Effector CD8-positive, alpha-beta T cell (primary cell): ENCODE data around the gene CITED1.

Experiments
- DNase-seq: peaks from one replicate; lab custom pipeline; 2025; lab: John Stamatoyannopoulos, UW

Gene CITED1

DNA sequence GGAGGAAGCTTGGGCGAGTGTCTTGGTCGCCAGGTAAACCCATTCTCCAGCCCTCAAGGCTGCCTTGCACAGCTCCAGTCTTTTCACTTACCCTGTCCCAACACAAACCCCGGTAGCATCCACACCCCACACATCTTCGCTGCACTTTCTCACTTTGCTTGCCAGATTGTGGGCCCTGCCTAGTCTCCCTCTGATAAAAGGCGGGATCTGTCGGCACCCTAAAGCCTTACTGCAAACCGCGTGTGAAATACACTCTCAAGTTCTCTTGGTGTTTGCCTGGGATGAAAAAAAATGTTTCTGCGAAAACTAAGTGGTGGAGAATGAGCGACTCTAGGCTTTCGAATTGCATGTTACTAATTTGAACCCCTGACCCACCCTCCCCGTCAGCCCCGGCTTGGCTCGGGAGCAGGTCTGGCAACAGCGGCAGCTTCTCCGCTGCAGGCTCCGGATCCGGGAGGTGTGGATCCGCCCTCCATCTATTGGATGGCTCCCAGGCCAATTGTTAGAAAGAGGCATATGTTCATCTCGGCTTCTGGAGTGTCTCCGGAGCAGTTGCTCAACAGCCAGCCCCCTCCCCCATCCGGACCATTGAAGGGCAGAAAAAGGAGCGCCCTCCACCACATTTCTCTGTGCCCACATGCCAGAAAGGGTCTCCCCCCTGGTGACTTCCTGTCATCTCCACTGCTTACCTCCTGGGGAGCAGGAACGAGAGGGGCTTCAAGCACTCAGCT is 3.0 kb upstream of the CITED1 start:
- DNase-seq: no peak

DNA sequence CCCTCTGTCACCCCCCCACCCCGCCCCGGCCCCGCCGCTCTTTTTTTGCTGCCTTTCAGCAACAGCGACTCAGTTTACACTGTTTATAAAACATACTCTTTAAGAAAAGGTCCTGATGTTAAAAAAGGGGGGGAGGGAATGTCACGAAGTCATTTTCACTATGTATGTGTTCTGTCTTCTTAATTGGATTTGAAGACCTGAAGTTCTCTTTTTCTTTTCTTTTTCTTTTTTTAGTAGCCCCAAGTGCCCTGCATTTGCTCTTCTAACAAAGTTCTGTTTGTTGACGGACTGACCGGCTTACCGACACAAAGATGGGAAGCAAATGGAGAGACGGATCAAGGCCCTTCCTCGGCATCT is 2.5 kb upstream of the CITED1 start:
- DNase-seq: no peak

DNA sequence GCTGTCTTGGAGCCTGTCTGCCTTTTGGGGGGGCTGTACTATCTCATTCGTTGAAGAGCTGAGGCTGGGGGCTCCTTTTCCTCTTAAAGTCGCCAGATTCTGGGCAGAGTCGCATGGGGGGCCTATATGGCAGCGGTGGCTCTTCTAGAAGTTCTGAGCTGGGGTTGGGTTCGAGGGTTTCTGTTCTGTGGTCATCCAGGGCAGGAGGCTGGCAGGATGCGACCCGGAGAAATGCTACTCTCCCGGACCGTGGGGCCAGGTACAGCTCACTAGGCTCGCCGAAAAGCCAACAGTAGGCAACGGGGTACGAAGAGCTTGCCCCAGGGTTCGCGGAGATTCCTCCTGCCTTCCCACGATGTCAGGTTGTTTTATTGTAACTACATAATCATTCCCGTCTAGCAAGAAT is 1.9 kb upstream of the CITED1 start:
- no peak for DNase-seq

DNA sequence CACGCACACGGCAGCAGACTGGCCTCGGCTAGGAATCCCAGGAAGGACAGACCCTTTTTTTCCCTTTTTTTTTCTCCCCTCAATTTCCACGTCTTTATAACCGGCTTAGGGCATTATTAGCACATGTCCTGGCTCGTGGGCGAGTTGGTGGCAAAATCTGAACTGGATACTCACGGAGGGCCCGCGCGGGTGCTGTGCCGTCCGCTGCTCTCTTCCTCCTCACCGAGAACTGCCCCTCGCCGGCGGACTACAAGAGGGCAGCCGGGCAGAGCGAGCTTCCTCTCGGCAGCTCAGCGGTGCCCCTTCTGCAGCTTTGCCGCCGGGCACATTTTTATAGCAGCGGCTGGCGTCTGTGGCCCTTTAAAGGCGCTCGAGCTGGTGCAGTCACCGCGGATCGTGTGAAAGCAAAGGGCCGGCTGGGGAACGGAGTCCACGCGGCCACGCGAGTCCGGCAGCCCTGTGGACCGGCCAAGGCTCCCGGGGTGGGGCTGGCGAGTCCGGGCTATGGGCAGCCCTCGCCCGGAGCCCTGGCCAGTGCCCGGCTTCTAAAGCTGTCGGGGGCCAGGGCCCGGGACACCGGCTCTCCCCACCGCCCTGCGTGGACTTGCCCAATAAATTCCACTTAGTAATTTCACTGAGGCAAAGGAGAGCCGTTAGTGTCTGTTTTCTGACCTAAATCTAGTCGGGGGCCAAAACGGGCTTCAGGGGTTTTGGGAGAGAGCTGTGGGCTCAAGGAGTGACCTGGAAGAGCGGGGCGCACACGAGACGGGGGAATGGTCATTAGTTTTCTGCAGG is 1.3 kb upstream of the CITED1 start:
- peak; percentile 0 for DNase-seq

DNA sequence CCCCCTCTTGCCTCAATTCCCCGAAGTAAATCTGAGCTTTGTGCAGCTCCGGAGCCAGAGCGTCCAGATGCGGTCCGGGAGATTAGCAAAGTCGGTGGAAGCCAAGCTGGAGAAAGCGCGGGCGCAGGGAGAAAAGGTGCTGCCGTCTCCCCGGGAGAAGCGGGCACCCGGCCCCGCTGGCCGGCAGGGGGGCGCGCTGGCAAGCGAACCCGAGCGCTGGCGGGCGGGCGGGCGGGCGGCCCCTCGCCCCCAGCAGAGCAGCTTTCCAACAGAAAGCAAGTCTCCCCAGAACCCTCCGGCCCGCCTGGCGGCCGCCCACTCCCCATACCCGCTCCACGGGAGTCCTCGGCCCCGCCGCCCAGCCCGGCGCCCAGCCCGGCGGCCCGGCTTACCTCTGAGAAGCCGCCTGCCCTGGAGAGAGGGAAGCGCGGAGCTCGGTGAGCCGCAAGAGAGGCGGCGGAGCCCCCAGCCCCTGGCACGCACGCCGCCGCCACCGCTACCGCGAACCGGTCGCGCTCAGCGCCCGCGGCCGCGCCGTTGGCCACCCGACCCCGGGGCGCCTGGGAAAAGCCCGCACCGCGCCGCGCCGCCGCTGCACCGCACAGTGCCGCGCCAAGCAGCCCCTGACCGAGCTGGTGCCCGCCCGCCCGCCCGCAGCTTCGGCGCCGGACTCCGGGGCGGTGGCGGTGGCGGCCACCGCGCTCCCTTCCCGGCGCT is 529 bp upstream of the CITED1 start:
- no peak for DNase-seq

DNA sequence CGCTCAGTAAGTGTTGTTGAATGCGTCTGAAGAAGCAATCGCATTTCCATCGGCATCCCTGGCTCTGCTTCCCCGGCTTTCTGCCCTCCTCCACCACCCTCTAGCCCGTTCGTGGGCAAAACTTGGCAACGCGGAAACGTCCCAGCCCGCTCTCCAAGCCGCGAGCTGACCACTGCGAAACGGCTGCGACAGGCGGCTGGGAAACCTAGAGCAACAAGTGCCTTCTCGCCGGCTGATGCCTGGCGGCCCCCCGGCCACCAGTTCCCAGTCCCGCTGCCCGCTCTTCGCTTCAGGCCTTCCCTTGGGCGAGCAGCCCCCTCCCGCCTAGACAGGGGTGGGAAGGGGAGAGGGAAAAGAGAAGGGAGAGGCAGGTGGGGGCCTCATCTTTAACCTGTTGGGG is 837 bp downstream of the CITED1 start:
- no peak for DNase-seq

DNA sequence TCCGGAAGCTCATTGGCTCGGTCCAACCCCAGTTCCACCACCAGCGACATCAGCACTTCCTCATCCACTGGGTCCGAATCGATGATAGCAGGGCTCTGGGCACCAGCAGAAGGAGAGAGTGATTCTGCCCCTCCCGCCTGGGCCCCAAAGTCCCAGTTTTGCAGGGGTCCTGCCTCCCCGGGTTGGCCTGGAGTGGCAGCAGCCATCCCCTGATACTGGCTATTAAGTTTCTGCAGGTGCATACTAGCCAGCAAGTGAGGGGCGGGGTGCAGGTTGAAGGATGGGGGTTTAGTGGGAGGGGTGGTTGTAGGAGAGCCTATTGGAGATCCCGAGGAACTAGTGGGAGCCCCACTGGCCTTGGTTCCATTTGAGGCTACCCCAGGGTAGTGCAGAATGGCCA is 3.9 kb downstream of the CITED1 start:
- DNase-seq: no peak

DNA sequence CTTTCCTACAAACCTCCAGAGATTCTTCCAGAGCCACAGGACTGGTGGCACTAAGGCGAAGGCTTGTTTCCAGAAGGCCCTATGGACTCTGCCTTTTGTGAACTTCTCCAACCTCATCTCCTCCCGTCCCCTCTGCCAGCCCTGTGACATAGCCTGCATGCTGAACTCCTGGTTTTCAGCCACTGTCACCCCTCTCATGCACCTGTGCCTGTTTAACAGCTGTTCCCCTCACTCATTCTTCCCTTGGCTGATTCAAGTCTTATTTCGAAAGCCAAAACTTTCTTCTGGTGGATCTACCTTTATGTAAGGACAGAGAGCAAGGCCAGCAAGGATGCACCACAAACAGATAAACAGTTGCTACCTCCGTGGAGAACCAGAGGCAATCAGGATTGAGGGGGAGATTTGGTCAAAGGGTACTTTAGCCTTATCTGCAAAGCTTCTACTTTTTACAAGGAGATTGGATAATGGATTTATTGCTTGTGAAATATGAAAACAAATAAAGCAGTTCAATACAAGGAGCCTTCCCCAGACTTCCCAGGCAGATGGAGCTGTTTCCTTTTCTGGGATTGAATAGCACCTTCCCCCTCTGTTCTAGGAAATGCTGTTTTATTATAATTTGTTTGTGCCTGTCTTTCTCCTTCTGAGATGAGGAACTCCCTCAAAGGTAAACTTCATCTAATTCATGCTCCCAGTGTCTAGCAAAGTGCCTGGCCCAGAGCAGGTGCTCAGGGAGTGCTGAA is 5.7 kb downstream of the CITED1 start:
- no peak for DNase-seq

DNA sequence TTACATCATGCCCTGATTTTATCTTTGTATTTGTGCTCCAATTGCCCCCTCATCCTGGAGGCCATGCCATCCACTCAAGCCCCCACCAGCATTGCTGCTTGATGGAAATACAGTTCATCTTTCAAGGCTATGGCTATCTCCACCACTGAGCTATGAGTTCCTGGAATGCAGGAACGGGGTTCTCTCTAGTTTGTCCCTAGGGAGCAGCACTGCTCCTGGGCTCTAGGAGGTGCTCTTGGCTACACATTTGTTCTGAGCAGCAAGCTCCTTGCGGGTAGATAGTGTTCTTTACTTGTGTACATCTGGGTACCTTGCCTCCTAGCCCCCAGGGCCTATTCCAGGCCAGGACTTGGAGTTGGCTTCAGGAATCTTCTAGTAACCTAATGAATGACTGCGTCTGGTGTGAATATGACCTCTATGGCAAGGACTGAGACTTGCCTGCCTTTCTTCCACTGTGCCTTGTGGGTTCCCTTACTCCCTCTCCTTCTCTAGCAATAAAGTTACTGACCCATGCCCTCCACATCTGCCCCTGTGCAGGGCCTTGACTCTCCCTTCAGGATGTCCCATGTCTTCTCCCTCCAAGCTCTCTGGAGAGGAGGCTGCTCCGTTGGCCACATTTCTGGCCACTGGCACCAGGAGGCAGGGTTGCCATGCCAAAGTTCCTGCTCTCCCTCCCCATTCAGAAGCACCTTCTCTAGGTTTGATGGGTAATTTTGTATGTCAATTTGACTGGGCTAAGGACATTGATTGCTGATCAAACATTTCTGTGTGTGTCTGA is 7.6 kb downstream of the CITED1 start:
- DNase-seq: no peak

DNA sequence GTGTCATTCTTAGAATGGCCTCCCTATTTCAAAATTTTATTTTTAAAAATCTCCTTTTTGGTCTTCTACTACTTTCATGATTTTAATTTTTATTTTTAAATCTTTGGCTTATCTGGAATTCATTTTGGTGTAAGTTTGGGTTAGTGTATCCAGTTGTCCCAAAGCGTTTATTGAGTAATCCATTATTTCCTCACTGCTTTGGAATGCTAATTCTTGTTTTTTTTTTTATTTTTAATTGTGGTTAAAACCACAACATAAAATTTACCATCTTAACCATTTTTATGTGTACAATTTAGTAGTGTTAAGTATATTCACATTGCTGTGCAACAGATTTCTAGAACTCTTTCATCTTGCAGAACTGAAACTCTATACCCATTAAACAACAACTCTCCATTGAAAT is 8.7 kb downstream of the CITED1 start:
- DNase-seq: no peak

DNA sequence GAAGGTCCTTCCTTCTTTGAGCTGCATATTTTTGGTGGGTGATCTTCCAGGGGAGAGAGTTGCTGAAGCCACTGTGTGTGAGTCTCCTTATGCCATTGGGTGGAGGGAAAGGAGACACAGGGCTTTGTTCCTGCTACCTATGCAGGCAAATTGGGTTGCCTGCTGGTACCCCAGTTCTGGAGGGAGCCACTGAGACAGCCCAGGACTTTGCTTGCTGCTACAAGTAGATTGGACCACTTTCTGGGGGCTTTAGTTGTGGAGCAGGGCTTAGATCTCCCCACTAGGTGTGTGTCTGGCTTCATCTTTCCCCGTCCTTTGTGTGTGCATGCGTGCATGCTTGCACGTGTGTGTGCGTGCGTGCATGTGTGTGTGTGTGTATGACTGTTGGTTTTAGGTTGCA is 10.0 kb downstream of the CITED1 start:
- no peak for DNase-seq

DNA sequence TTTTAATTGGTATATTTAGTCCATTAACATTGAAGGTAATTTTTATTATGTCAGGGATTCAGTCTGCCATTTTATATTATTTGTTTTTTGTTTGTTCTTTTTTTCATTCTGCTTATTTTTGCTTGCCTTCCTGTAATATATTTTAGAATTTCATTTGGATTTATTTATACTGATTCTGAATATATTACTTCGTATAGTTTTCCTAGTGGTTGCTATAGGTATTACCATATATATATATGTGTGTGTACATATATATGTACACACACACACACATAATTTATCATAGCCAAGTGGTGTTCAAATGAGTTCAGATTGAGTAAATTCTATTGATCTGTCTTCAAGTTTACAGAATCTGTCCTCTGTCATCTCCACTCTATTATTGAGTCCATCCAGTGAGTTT is 11.2 kb downstream of the CITED1 start:
- DNase-seq: no peak

DNA sequence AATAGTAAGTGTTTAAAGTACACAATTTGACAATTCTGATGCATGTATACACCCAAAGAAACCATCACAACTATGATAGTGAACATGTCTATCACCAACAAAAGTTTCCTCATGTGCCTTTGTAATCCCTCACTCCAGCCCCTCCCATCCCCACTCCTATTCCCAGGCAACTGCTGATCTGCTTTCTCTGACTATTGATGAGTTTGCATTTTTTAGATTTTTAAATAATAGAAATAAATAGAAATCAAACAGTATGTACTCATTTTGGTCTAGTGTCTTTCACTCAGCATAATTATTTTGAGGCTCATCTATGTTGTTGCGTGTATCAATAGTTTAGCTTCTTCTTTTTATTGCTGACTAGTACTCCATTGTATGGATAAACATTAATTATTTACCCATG is 23.4 kb downstream of the CITED1 start:
- DNase-seq: no peak

DNA sequence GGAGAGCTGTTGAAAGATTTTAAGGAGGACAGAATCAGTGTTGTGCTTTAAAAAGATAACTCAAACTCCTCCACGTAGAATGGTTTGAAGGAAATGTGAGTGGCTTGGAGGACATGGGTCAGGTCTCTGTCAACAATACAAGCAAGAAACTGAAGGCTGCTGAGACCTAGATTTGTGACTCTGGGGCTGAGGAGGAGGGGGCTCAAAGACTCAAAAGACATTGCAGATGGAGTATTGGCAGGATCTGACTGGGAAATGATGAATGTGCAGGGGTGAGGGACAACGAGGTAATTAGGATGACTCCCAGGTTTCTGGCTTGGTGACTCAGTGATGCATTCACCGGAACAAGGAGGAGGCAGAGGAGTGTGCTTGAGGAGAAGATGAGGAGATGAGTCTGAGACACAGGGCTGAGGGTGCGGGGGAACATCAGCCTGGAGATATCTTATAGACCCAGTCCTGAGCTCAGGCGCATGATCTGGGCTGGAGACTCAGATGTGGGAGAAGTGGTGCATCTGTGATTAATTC is 25.3 kb downstream of the CITED1 start:
- no peak for DNase-seq

DNA sequence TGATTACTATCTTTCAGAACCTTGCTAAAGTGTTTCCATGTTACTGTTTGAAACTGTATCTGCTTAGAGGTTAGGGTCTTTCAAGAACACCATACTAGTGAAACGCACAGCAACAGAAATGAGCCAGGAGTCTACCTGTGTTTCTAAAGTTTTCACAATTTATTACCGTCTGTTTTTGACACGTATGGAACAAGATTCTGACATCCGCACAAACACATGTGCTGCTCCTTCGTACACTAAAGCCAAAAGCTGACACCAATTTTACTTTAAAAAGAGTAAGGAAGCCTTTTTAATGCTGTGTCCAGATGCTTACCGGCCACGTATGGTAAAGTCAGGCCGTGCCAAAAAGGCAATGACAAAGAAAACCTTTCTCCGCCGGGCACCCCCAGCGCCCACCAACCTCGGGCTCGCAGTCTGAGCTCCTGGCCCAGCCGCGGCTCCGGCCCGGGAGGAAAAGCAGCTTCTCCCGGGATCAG is 29.2 kb downstream of the CITED1 start:
- no peak for DNase-seq

DNA sequence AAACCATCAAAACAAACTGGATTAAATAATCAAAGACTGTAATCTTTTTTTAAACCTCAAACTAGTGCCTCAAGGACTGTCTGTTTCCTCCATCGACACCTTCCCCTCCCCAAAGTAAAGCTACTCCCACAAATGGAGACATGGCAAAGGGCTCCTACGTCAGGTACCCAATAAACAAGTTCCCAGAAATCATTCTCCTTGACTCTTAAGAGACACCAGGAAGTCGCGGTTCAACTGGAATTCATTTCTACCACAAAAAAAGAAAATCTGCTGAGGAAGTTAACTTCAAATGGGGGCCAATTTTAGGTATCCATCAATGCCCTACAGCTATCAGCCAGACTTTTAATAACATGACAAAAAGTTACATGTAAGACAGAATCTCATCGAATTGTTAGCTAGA is 31.2 kb downstream of the CITED1 start:
- DNase-seq: no peak

DNA sequence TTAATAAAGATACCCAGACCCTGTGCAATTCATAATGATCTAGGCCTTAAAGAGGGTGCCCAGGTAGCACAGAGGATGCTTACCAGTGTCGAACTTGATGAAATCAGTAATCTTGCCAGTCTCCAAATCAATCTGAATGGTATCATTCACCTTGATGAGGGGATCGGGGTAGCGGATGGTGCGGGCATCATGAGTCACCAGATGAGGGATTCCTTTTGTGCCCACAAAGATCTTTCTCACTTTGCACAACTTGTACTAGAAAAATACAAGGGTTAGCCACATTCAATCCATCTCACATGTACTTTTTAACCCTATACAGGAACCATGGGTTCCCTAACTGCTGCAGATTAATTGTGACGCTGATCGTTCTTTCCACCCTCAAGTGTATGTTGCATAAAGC is 32.0 kb downstream of the CITED1 start:
- DNase-seq: no peak

DNA sequence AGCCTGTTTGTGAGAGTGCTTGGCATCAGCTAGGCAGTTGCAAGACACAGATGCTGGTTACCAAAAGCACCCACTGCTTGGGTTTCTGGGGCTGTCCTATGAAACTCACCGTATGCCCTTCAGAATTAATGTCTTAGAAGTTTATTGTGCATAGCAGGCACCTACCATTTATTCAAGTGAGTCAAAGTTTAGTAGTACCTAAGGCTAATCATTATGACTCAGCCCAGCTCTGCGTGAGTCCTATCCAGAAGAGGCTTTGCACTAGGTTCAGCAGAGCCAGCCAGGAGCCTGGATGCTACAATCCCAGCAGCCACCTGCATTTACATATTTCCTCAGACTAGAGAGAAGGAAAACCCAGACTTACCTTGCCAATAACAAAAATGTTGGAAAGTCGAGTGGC is 32.8 kb downstream of the CITED1 start:
- no peak for DNase-seq

DNA sequence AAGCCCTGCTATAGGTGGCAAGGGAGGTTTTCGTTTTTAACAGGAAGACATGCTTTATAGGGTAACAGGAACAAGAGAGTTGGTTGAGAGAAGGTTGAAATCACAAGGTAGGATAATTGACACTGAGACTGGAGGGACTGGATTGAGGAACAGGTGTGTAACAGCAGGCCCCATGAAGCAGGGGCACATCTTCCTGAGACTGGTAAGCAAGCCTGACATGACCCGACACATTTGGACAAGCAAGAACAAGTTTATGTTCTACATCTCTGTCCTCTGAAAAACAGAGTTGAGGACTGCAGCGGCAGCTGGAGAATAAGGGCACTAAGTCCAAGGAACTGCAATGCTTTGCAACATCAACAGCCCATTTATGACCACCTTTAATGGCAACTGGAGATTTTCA is 33.9 kb downstream of the CITED1 start:
- no peak for DNase-seq

DNA sequence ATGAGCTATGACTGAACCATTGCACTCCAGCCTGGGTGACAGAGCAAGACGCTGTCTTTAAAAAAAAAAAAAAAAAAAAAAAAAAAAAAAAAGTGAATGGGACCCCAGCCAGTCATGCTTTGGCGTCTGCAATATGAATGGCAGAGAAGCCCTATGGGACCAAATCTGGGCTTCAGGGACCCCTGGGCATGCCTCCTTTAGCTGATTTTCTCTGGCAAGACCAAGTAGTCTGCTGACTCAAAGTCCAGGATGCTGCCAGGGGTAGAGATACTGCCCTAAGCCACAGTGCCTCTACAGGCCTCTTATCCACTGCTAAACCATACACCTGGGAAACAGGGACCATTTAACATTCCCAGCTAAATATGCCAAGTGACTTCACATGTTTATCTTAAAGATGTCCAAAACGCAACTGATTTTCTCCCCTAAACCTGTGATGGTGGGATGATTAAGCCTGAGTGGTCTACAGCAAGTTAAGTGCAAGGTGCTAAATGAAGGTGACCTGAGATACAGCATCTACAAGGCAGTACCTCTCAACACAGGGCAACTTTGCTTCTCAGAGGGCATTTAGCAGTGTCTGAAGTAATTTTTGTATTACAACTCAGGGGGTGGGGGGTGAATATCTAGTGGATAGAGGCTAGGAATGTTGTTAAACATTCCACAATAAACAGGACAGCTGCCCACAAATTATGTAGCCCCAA is 34.5 kb downstream of the CITED1 start:
- no peak for DNase-seq
